GM12878 (cell line): ENCODE measurements around the gene PRKG1. TPM values are rescaled to one million over a fixed set of nuclear protein-coding genes. Genes with fewer than 3 reads are reported as not detected.

ENCODE experiments used
- ATAC-seq: fragments of 200-7000 bp; cut with Tn5 transposase; 3 replicates; pipeline ENCODE4 v1.9.1; 2020; ENCODE audit warnings: mild to moderate bottlenecking, moderate library complexity
- BruUV-seq: library from RNA; stranded (reverse); fragments of 400-500 nt; replicated peaks from 2 replicates; lab custom pipeline; 2021; lab: Mats Ljungman, UMichigan
- CTCF ChIA-PET: fragments of 300-600 bp; sonication (Branson Sonifier 250); formaldehyde crosslinking; extraction: SDS; loops from one replicate; lab custom pipeline; 2021; ENCODE audit warnings: inconsistent platforms; lab: Yijun Ruan, JAX
- POLR2A ChIA-PET: fragments of 350-600 bp; formaldehyde crosslinking; extraction: SDS; loops from one replicate; lab custom pipeline; 2021; ENCODE audit warnings: inconsistent platforms; lab: Charles Lee
- RAD21 ChIA-PET: fragments of 300-600 bp; sonication (Branson Sonifier 250); formaldehyde crosslinking; loops from one replicate; lab custom pipeline; 2023; ENCODE audit warnings: antibody characterized with exemption; ENCODE audit not compliant: unreplicated experiment; lab: Charles Lee
- SMC1A ChIA-PET: fragments of 300-600 bp; sonication (Branson Sonifier 250); formaldehyde crosslinking; loops from one replicate; lab custom pipeline; 2023; ENCODE audit not compliant: unreplicated experiment, uncharacterized antibody; lab: Charles Lee
- DNase-seq: peaks from one replicate; pipeline ENCODE4 v3.0.0-alpha.2; 2011; ENCODE audit warnings: low read depth, low spot score
- FAIRE-seq: peaks from 3 replicates; lab custom pipeline; 2011; peaks lifted over from hg19 to GRCh38; lab: Jason Lieb, UNC
- H2AFZ ChIP-seq: 2 replicates; pipeline ENCODE4 v1.6.0; 2011; ENCODE audit warnings: low read depth, low read length, control low read depth; ENCODE audit not compliant: control insufficient read depth
- H3K27ac ChIP-seq: 2 replicates; pipeline ENCODE4 v1.5.1; 2011; ENCODE audit warnings: control low read depth; ENCODE audit not compliant: control insufficient read depth, insufficient read depth
- H3K27me3 ChIP-seq, 2 experiments: replicated peaks in 1 of 2; 2 replicates each; pipeline versions ENCODE4 v1.6.0 to v1.6.1; 2011; ENCODE audit warnings: low read length in 1 of 2; ENCODE audit not compliant: control insufficient read depth in 2 of 2, insufficient read depth in 2 of 2
- H3K36me3 ChIP-seq, 2 experiments: 2 replicates each; pipeline ENCODE4 v1.5.1; 2011; ENCODE audit warnings: low read length in 1 of 2; ENCODE audit not compliant: control insufficient read depth in 2 of 2, insufficient read depth in 2 of 2
- H3K4me1 ChIP-seq: 2 replicates; pipeline ENCODE4 v1.6.1; 2011; ENCODE audit warnings: mild to moderate bottlenecking, low read length, moderate library complexity, mixed read lengths; ENCODE audit not compliant: control insufficient read depth, insufficient read depth
- H3K4me2 ChIP-seq: 2 replicates; pipeline ENCODE4 v1.6.0; 2011; ENCODE audit warnings: control low read depth; ENCODE audit not compliant: control insufficient read depth, insufficient read depth
- H3K4me3 ChIP-seq: fragments of 200-600 bp; sonication (generic); 2 replicates; pipeline ENCODE4 v1.5.1; 2016
- H3K79me2 ChIP-seq: 2 replicates; pipeline ENCODE4 v1.6.0; 2011; ENCODE audit warnings: low read length; ENCODE audit not compliant: control insufficient read depth, insufficient read depth
- H3K9ac ChIP-seq: 2 replicates; pipeline ENCODE4 v1.8.0; 2011; ENCODE audit warnings: low read length, control low read depth, mixed read lengths; ENCODE audit not compliant: control insufficient read depth, insufficient read depth
- H3K9me3 ChIP-seq: replicated peaks from 3 replicates; pipeline ENCODE4 v1.5.1; 2011; ENCODE audit warnings: mild to moderate bottlenecking, low read length; ENCODE audit not compliant: control insufficient read depth, insufficient read depth
- H4K20me1 ChIP-seq: 2 replicates; pipeline ENCODE4 v1.6.0; 2011; ENCODE audit not compliant: control insufficient read depth, insufficient read depth
- KDM1A ChIP-seq: fragments of 200-600 bp; sonication (generic); IDR thresholded peaks from 2 replicates; pipeline ENCODE4 v1.6.1; 2016; ENCODE audit warnings: borderline replicate concordance
- MYB ChIP-seq: fragments of 150-350 bp; IDR thresholded peaks from 2 replicates; pipeline ENCODE4 v1.6.1; 2014; ENCODE audit warnings: mild to moderate bottlenecking, low read depth, low read length, borderline replicate concordance
- RCOR1 ChIP-seq: conservative IDR thresholded peaks from 2 replicates; pipeline ENCODE4 v1.6.1; 2012; ENCODE audit warnings: low read depth, low read length, improper control_type of control experiment
- RELA ChIP-seq: fragments of 450-650 bp; IDR thresholded peaks from 2 replicates; pipeline ENCODE4 v1.8.0; 2014; ENCODE audit warnings: borderline replicate concordance; ENCODE audit not compliant: partially characterized antibody
- RUNX3 ChIP-seq: IDR thresholded peaks from 2 replicates; pipeline ENCODE4 v1.6.1; 2012; ENCODE audit warnings: low read length, inconsistent platforms
- STAT3 ChIP-seq: IDR thresholded peaks from 2 replicates; pipeline ENCODE4 v1.6.1; 2011; ENCODE audit warnings: low read depth, low read length, improper control_type of control experiment
- TBL1XR1 ChIP-seq: IDR thresholded peaks from 2 replicates; pipeline ENCODE4 v1.6.1; 2012; ENCODE audit warnings: low read depth, low read length, improper control_type of control experiment
- TCF3 ChIP-seq: IDR thresholded peaks from 2 replicates; pipeline ENCODE4 v1.6.1; 2012; ENCODE audit warnings: low read depth, mild to moderate bottlenecking, low read length, borderline replicate concordance; ENCODE audit not compliant: insufficient read depth
- ZBED1 ChIP-seq: IDR thresholded peaks from 2 replicates; pipeline ENCODE4 v1.6.1; 2016; ENCODE audit warnings: borderline replicate concordance
- ZNF207 ChIP-seq: fragments of 450-650 bp; IDR thresholded peaks from 2 replicates; pipeline ENCODE4 v1.6.1; 2014; ENCODE audit warnings: antibody characterized with exemption, mild to moderate bottlenecking, borderline replicate concordance
- ZNF384 ChIP-seq: IDR thresholded peaks from 2 replicates; pipeline ENCODE4 v1.6.1; 2012; ENCODE audit warnings: low read depth, mild to moderate bottlenecking, low read length, improper control_type of control experiment, borderline replicate concordance
- WGBS: methylation state at CpG from one replicate; pipeline ENCODE4 v1.1.6; 2016; ENCODE audit warnings: low lambda C conversion rate; ENCODE audit not compliant: insufficient replicate concordance, insufficient coverage; ENCODE audit errors: missing lambda C conversion rate; 5-methylcytosine and 5-hydroxymethylcytosine counted together
- in situ Hi-C: fragments of 300-500 bp; cut with MboI; formaldehyde crosslinking; loops from 9 replicates; pipeline ENCODE4 v1.14.3; 2018; ENCODE audit warnings: mixed read lengths
- intact Hi-C: fragments of 100-400 bp; cut with micrococcal nuclease; formaldehyde crosslinking; loops from one replicate; pipeline ENCODE4 v1.14.2; 2022; ENCODE audit not compliant: unreplicated experiment
- polyA plus RNA-seq, 11 experiments: library from polyadenylated mRNA; depleted of rRNA in 4 of 11; unstranded in 6 of 11; stranded (reverse) in 5 of 11; fragments of >200 nt; fragmentation: Nextera tagmentation in 4 of 11; fragmentation: Illumina TruSeq in 1 of 11; extraction: Ambion mirVana in 4 of 11; extraction: Trizol in 1 of 11; gene quantifications; 1 replicate in 1 of 11; 2 replicates in 10 of 11; pipeline versions ENCODE4 v1.2.1 to v1.2.3, GENCODE V29; 2011 to 2016; ENCODE audit warnings: inconsistent platforms in 2 of 11, missing spikeins in 2 of 11, low read depth in 1 of 11
- total RNA-seq, 4 experiments: library from RNA; depleted of rRNA in 3 of 4; stranded (reverse); fragments of >200 nt in 3 of 4; fragmentation: Illumina TruSeq in 1 of 4; extraction: Trizol in 1 of 4; gene quantifications; 2 replicates each; pipeline versions ENCODE4 v1.2.1 to v1.2.3, GENCODE V29; 2013 to 2021
- TF ChIP-seq, protein P1 (sequence below): IDR thresholded peaks from 2 replicates; pipeline ENCODE4 v1.6.1; 2012; ENCODE audit warnings: low read depth, low read length, improper control_type of control experiment
- TF ChIP-seq, protein P2 (sequence below): fragments of 450-650 bp; IDR thresholded peaks from 2 replicates; pipeline ENCODE4 v1.6.1; 2016; ENCODE audit warnings: mild to moderate bottlenecking
- TF ChIP-seq, protein P3 (sequence below): fragments of 450-650 bp; IDR thresholded peaks from 2 replicates; pipeline ENCODE4 v1.6.1; 2017; ENCODE audit warnings: mild to moderate bottlenecking, moderate library complexity

The PRKG1 gene
- total and polyA plus RNA-seq, 10 of the 15 experiments (the other 5 are each of a cell fraction or from before 2014, with no cell fraction given), result 0.04 to 0.05 TPM; not detected in 8

DNA sequence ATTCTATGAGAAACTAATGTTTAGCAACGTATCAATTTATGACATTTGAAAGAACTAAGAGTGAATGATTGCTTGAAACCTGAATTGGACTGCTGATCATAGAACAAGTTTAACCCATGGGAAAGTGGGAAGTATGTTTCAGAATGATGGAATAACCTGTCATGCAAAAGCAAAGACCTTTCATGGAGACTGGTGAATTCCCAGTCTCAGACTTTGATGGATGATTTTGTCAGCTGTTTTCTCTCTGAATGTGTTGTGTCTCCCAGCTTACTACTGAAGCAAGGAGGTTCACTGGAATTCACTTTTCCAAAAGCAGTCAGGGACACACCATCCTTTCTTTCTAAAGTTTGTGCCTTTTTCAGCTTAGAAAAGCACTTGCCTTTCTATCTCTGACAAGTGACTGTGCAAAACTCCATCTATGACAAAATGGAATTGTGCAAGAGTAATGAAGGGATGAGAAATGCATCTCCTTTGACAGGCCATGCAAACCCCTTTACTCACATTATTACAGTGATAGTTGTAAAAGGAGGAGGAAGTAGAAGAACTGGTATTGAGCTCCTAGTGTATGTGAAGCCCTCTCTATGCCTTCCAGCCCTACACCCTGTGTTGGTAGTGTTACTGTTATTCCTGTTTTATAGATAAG is 176.1 kb downstream of the PRKG1 start:
- H3K27me3 ChIP-seq, result no peaks in the 10 kb centered on the region
- 0% methylated on average over 1 of the region's 1 CpG for WGBS
- no peak for ATAC-seq
- H2AFZ ChIP-seq, result no peak overlapping the region
- no TSS peak for BruUV-seq
- TF ChIP-seq TCF3 (no peak), RCOR1 (no peak), RELA (no peak), ZNF207 (no peak), STAT3 (no peak), KDM1A (no peak), MYB (no peak), RUNX3 (no peak), ZBED1 (no peak), ZNF384 (no peak), TBL1XR1 (no peak)
- TF ChIP-seq, protein P1, sequence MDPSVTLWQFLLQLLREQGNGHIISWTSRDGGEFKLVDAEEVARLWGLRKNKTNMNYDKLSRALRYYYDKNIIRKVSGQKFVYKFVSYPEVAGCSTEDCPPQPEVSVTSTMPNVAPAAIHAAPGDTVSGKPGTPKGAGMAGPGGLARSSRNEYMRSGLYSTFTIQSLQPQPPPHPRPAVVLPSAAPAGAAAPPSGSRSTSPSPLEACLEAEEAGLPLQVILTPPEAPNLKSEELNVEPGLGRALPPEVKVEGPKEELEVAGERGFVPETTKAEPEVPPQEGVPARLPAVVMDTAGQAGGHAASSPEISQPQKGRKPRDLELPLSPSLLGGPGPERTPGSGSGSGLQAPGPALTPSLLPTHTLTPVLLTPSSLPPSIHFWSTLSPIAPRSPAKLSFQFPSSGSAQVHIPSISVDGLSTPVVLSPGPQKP, result no peak
- TF ChIP-seq, protein P2, sequence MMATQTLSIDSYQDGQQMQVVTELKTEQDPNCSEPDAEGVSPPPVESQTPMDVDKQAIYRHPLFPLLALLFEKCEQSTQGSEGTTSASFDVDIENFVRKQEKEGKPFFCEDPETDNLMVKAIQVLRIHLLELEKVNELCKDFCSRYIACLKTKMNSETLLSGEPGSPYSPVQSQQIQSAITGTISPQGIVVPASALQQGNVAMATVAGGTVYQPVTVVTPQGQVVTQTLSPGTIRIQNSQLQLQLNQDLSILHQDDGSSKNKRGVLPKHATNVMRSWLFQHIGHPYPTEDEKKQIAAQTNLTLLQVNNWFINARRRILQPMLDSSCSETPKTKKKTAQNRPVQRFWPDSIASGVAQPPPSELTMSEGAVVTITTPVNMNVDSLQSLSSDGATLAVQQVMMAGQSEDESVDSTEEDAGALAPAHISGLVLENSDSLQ, result no peak
- TF ChIP-seq, protein P3, sequence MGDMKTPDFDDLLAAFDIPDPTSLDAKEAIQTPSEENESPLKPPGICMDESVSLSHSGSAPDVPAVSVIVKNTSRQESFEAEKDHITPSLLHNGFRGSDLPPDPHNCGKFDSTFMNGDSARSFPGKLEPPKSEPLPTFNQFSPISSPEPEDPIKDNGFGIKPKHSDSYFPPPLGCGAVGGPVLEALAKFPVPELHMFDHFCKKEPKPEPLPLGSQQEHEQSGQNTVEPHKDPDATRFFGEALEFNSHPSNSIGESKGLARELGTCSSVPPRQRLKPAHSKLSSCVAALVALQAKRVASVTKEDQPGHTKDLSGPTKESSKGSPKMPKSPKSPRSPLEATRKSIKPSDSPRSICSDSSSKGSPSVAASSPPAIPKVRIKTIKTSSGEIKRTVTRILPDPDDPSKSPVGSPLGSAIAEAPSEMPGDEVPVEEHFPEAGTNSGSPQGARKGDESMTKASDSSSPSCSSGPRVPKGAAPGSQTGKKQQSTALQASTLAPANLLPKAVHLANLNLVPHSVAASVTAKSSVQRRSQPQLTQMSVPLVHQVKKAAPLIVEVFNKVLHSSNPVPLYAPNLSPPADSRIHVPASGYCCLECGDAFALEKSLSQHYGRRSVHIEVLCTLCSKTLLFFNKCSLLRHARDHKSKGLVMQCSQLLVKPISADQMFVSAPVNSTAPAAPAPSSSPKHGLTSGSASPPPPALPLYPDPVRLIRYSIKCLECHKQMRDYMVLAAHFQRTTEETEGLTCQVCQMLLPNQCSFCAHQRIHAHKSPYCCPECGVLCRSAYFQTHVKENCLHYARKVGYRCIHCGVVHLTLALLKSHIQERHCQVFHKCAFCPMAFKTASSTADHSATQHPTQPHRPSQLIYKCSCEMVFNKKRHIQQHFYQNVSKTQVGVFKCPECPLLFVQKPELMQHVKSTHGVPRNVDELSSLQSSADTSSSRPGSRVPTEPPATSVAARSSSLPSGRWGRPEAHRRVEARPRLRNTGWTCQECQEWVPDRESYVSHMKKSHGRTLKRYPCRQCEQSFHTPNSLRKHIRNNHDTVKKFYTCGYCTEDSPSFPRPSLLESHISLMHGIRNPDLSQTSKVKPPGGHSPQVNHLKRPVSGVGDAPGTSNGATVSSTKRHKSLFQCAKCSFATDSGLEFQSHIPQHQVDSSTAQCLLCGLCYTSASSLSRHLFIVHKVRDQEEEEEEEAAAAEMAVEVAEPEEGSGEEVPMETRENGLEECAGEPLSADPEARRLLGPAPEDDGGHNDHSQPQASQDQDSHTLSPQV, result no peak
- FAIRE-seq, result no peak
- no peak overlapping the region for H3K4me2 ChIP-seq
- intact Hi-C loops (no loop called here), in situ Hi-C loops (no loop called here)
- ChIA-PET RAD21 (no interaction called here), POLR2A (no interaction called here), CTCF (no interaction called here), SMC1A (no interaction called here)
- no peaks in the 10 kb centered on the region for H3K79me2 ChIP-seq
- H3K36me3 ChIP-seq, result no peaks in the 10 kb centered on the region
- H4K20me1 ChIP-seq, result no peaks in the 10 kb centered on the region
- H3K4me3 ChIP-seq, result no peak overlapping the region
- no peaks in the 10 kb centered on the region for H3K4me1 ChIP-seq
- no peak for DNase-seq
- no peak overlapping the region for H3K27ac ChIP-seq
- no peak overlapping the region for H3K9ac ChIP-seq
- no peaks in the 10 kb centered on the region for H3K9me3 ChIP-seq
